Measurements from ENCODE around the gene ZFP82.
A peak's percentile ranks its signal among the peaks of the same experiment; 100 is the strongest.

Gene ZFP82

DNA sequence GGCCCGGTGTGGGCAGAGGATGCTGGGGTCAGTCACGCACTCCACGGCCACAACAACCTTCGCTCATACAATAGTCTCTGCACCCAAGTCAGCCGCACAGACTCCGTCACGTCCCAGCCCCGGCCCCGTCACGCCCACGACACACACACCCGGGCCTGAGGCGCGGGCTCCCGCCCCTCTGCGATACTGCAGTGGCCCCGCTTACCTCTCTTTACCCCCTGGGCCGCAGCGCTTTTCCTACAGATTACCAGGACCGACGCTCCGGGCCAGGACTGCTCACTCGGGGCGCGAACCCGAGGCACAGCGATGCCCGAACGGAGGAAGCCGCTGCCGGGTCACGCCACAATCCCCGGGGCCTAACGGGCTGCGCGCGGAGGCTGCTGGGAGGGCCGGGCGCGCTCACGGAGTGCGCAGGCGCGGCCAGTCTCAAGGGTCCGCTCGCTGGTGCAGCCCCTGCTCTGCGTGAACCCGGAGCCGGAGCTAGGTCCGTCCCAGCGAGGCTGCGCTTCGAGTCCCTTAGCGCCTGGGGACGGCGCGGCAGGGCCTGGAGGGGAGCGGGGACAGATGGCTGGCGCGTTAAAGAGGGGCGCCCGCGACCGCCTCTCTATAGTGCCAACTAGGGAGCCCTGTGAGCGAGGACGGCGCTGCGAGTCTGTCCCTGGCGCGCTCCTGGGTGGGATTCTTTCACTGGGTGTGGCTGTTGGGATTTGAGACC is at the start of gene ZFP82:
TSS of gene ZFP82 (minus strand) at position 358 of the 715 bp plus-strand sequence. CDS start 8,855 bp downstream, outside the sequence.
- DNase-seq: peak; percentile 74

DNA sequence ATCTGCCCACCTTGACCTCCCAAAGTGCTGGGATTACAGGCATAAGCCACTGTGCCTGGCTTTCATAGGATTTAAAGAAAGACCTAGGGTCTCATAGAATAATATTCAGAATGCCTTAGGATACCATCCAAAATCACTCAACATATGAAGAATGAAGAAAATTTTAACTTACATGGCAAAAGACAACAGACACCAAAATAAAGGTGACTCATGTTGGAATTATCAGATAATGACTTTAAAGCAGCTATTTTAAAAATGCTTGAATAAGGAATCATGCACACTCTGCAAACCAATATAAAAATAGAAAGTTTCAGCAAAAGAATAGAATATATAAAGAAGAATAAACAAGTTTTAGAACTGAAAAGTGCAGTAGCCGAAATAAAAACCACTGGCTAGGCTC is 41.6 kb upstream of the ZFP82 start:
- DNase-seq: no peak

DNA sequence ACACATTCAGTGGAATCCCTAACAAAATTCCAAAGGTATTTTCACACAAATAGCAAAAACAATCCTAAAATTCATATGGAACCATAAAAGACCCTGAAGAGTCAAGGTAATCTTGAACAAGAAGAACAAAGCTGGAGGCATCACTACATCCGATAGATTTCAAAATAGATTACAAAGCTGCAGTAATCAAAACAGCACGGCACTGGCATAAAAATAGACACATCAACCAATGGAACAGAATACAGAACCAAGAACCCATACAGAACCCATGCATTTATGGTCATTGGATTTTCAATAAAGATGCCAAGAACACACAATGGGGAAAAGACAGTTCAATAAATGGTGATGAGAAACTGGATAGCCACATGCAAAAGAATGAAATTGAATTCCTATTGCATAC is 38.4 kb upstream of the ZFP82 start:
- no peak for DNase-seq

GRCh38 chr19:36449059-36449670 is 30.7 kb upstream of the ZFP82 start:
- DNase-seq: no peak

DNA sequence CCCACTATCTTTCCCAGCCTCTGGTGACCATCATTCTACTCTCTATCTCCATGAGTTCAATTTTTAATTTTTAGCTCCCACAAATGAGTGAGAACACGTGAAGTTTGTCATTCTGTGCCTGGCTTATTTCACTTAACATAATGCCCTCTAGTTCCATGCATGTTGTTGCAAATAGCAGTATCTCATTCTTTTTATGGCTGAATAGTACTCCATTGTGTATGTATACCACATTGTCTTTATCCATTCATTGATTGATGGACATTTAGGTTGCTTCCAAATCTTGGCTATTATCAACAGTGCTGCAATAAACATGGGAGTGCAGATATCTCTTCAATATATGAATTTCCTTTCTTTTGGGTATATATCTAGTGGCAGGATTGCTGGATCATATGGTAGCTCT is 22.9 kb upstream of the ZFP82 start:
- DNase-seq: no peak

GRCh38 chr19:36436531-36436930 is 18.1 kb upstream of the ZFP82 start:
- no peak for DNase-seq

- DNase-seq: no peak
These were observed 5.5 kb upstream of the ZFP82 start for GRCh38 chr19:36423925-36424324.

GRCh38 chr19:36421749-36422481 is 3.5 kb upstream of the ZFP82 start:
- DNase-seq: no peak

GRCh38 chr19:36420961-36421748 is 2.7 kb upstream of the ZFP82 start:
- no peak for DNase-seq

GRCh38 chr19:36417752-36418286 is 625 bp downstream of the ZFP82 start:
- no peak for DNase-seq

DNA sequence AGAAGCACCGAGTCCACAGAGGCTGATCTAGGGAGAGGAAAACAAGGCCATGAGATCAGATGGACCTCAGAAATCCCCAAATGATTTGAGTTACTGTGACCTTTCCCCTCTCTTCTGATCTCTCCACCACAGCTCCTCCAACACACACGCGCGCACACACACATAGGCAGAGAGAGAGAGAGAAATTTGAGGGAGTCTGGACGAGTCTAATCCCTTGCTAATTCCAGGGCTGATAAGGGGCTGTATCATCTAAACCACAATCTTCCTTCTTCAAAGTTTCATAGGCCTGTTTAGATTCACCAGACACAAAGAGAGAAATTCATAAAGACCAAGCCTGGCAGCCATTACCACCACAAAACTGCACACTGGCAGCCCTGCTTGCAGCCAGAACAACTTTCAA is 8.6 kb downstream of the ZFP82 start:
- DNase-seq: peak; percentile 84

GRCh38 chr19:36408101-36408500 is 10.3 kb downstream of the ZFP82 start:
- DNase-seq: no peak

- DNase-seq: no peak
These were observed 13.9 kb downstream of the ZFP82 start for GRCh38 chr19:36404498-36404897.

- peak; percentile 99 for DNase-seq
These were observed 17.0 kb downstream of the ZFP82 start for GRCh38 chr19:36401475-36401874.

DNA sequence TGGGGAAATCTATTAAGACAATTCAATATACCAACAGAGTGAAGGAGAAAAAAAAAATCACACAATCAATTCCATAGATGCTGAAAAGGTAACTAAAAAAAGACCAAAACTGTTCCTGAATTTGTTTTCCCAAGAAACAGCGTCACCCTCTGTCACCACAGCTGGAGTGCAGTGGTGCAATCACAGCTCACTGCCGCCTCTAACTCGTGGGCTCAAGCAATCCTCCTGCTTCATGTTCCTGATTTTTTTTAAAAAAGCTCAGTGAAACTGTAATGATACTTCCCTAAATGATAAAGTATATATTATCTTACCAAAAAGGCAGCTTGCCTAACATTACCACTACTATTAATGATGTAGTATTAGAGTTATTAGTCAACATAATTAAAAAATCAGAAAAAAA is 19.9 kb downstream of the ZFP82 start:
- peak; percentile 79 for DNase-seq

DNA sequence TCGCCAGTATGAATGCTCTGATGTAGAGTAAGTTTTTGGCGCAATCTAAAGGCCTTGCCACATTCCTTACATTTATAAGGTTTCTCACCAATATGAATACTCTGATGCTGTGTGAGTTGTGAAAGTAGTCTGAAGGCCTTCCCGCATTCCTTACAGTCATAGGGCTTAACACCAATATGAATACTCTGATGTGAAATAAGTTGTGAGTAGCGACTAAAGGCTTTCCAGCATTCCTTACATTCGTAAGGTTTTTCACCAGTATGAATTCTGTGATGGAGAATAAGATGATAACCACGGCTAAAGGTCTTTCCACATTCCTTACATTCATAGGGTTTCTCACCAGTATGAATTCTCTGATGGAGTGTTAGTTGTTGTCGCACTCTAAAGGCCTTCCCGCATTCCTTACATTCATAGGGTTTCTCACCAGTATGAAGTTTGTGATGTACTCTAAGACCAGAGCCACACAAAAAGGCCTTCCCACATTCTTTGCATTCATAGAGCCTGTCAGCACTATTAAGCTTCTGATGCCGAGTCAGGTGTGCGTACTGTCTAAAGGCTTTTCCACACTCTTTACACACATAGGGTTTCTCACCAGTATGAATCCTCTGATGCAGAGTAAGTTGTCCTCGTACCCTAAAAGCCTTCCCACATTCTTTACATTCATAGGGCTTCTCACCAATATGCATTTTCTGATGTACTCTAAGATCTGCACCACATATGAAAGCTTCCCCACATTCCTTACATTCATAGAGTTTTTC is 25.3 kb downstream of the ZFP82 start:
- DNase-seq: peak; percentile 18

- no peak for DNase-seq
These were observed 39.0 kb downstream of the ZFP82 start for GRCh38 chr19:36379510-36379819.

DNA sequence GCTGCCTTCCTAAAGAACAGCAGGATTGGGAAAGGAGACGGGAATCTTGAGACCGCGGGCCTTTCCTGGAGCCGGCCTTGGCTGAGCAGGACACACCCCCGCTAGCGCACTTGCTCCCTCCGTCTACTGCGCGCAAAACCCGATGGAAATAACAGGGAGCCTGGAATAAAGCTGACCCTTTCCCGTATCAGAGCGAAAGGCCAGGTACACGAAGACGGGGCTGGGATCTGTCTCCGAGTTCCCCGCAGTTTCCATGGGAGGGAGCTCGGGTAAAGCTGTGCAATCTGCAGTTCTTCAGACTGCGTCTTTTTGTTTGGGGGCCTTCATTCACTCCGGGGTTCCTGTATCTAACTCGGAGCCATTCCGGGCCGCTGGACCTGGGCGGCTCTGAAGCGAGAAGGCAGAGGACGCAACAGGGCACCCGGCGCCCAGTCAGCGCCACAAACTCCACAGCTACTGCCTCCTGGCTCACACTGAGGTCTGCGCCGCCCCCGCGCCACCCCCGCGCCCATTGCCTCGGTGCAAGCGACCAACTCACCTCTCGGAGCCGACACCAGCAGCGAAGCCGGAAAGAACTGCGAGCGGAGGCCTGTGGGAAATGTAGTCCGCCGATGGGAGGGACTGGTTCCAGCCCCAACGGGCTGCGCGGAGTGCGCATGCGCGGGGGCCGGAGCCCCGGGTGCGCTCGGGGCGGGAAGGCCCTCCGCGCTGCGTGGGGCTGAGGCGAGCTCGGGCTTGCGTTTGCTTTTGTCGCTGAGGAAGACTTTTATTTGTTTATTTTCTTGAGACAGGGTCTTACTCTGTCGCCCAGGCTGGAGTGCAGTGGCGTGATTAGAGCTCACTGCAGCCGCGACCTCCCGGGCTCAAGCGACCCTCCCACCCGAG is 39.6 kb downstream of the ZFP82 start, which contains the start of gene ZFP14:
TSS of gene ZFP14 (minus strand) at position 577 of the 885 bp plus-strand sequence. CDS start 11,309 bp downstream, outside the sequence.
- DNase-seq: peak; percentile 96

- no peak for DNase-seq
These were observed 40.8 kb downstream of the ZFP82 start for GRCh38 chr19:36377541-36378178.

GRCh38 chr19:36373638-36374156 is 44.7 kb downstream of the ZFP82 start:
- no peak for DNase-seq
